Tibial nerve (tissue), 4 donors: ENCODE results near the gene RND2. TPM values are rescaled to one million over a fixed set of nuclear protein-coding genes. Genes with fewer than 3 reads are reported as not detected.

Experiments
- DNase-seq, 2 donors: peaks; one replicate each; pipeline ENCODE4 v3.0.0-alpha.2; 2019; ENCODE audit warnings: low spot score in 2 of 2
- H3K27ac ChIP-seq, 4 donors: fragments of 200-600 bp; sonication (generic) in 3 of 4; one replicate each; pipeline ENCODE4 v1.5.1; 2017 to 2019; ENCODE audit warnings: mild to moderate bottlenecking in 1 of 4
- H3K27me3 ChIP-seq, 2 donors: fragments of 200-600 bp; sonication (generic) in 1 of 2; one replicate each; pipeline versions ENCODE4 v1.5.1 to v1.6.0; 2017 to 2019
- H3K36me3 ChIP-seq, 3 donors: fragments of 200-600 bp; sonication (generic); one replicate each; pipeline ENCODE4 v1.5.1; 2018 to 2019
- H3K4me1 ChIP-seq, 4 donors: fragments of 200-600 bp; sonication (generic) in 3 of 4; one replicate each; pipeline ENCODE4 v1.5.1; 2017 to 2019
- H3K4me3 ChIP-seq, 4 donors: fragments of 200-600 bp; sonication (generic) in 3 of 4; one replicate each; pipeline ENCODE4 v1.5.1; 2017 to 2019; ENCODE audit warnings: mild to moderate bottlenecking in 1 of 4, moderate library complexity in 1 of 4
- H3K9me3 ChIP-seq, 4 donors: fragments of 200-600 bp; sonication (generic) in 3 of 4; one replicate each; pipeline ENCODE4 v1.5.1; 2017 to 2019
- CTCF ChIP-seq, 5 experiments: fragments of 200-600 bp in 3 of 5; fragments of 450-650 bp in 2 of 5; sonication (generic) in 3 of 5; IDR thresholded peaks; one replicate each; pipeline ENCODE4 v1.5.1; 2016 to 2019; ENCODE audit warnings: antibody characterized with exemption in 5 of 5, mild to moderate bottlenecking in 3 of 5, moderate library complexity in 2 of 5
- EP300 ChIP-seq, 2 donors: sonication (generic); formaldehyde crosslinking; IDR thresholded peaks; one replicate each; pipeline ENCODE4 v1.6.1; 2017; ENCODE audit warnings: antibody characterized with exemption in 2 of 2, mild to moderate bottlenecking in 1 of 2
- POLR2A ChIP-seq, 2 donors: fragments of 450-650 bp; IDR thresholded peaks; one replicate each; pipeline ENCODE4 v1.6.1; 2017; ENCODE audit warnings: antibody characterized with exemption in 2 of 2, mild to moderate bottlenecking in 2 of 2, moderate library complexity in 2 of 2
- WGBS, 2 donors: methylation state at CpG; one replicate each; pipeline ENCODE4 v1.1.5; 2018; 5-methylcytosine and 5-hydroxymethylcytosine counted together
- total RNA-seq, 4 donors: library from RNA; depleted of rRNA; stranded (reverse); fragments of >200 nt; gene quantifications; one replicate each; pipeline ENCODE4 v1.1.0, GENCODE V29; 2016

RND2 gene
- total RNA-seq, 4 donors from 2014 or later = 0.59 to 2.6 (median 1.9) TPM

GRCh38 chr17:42980766-42981397, 44.1 kb upstream of the RND2 start:
- Histone ChIP-seq H3K4me1 (peaks cover 0 to 25% (median 17%) of the 10 kb centered on the region in 4 donors), H3K9me3 (no peaks in the 10 kb centered on the region), H3K27me3 (no peaks in the 10 kb centered on the region), H3K36me3 (peaks cover 0 to 6% (median 0%) of the 10 kb centered on the region in 3 donors), H3K27ac (peak overlapping the region; percentile 2 to 86 (median 79)), H3K4me3 (peak overlapping the region; percentile 58 to 92 (median 82))
- no peak for DNase-seq
- 0 to 1% methylated on average over 15 to 36 of the region's 67 CpGs for WGBS, 2 donors
- peak in 1 of 5 experiments; percentile 17 for TF ChIP-seq CTCF (IDR thresholded peaks at IDR 0.05)
- no peak for TF ChIP-seq POLR2A (IDR thresholded peaks at IDR 0.05)

- H3K27me3 ChIP-seq = no peaks in the 10 kb centered on the region
- H3K4me1 ChIP-seq = peaks cover 0 to 28% (median 17%) of the 10 kb centered on the region in 4 donors
- no peak overlapping the region for H3K27ac ChIP-seq
- TF ChIP-seq EP300 (IDR thresholded peaks at IDR 0.05) = no peak
- TF ChIP-seq CTCF (IDR thresholded peaks at IDR 0.05) = no peak
- no peak for TF ChIP-seq POLR2A (IDR thresholded peaks at IDR 0.05)
- DNase-seq = no peak
- H3K9me3 ChIP-seq = no peaks in the 10 kb centered on the region
- H3K36me3 ChIP-seq = peaks cover 0 to 15% (median 2%) of the 10 kb centered on the region in 3 donors
- no peak overlapping the region for H3K4me3 ChIP-seq
Observed at GRCh38 chr17:42982266-42982665, 42.8 kb upstream of the RND2 start.

GRCh38 chr17:42985225-42985624, 39.8 kb upstream of the RND2 start:
- Histone ChIP-seq H3K9me3 (no peaks in the 10 kb centered on the region), H3K4me1 (peaks cover 0 to 19% (median 14%) of the 10 kb centered on the region in 4 donors), H3K27ac (peak overlapping the region in 1 of 4 donors; percentile 24), H3K27me3 (no peaks in the 10 kb centered on the region), H3K4me3 (no peak overlapping the region), H3K36me3 (peaks cover 5 to 44% (median 20%) of the 10 kb centered on the region in 3 donors)
- TF ChIP-seq POLR2A (IDR thresholded peaks at IDR 0.05) (no peak), EP300 (IDR thresholded peaks at IDR 0.05) (no peak), CTCF (IDR thresholded peaks at IDR 0.05) (no peak)
- WGBS, 2 donors = 0 to 53% methylated on average over 1 of the region's 1 CpG
- DNase-seq = no peak

- WGBS, 2 donors = 96% methylated on average over 5 of the region's 5 CpGs
- Histone ChIP-seq H3K4me1 (peaks cover 0 to 3% (median 0%) of the 10 kb centered on the region in 4 donors), H3K36me3 (peaks cover 7 to 81% (median 33%) of the 10 kb centered on the region in 3 donors), H3K9me3 (no peaks in the 10 kb centered on the region), H3K27me3 (no peaks in the 10 kb centered on the region), H3K4me3 (no peak overlapping the region), H3K27ac (no peak overlapping the region)
- TF ChIP-seq POLR2A (IDR thresholded peaks at IDR 0.05) = no peak
- TF ChIP-seq EP300 (IDR thresholded peaks at IDR 0.05) = no peak
- no peak for TF ChIP-seq CTCF (IDR thresholded peaks at IDR 0.05)
- no peak for DNase-seq
Observed at GRCh38 chr17:42989141-42989540, 35.9 kb upstream of the RND2 start.

- WGBS, 2 donors = 85 to 88% methylated on average over 6 of the region's 6 CpGs
- Histone ChIP-seq H3K9me3 (no peaks in the 10 kb centered on the region), H3K27me3 (no peaks in the 10 kb centered on the region), H3K4me3 (no peak overlapping the region), H3K36me3 (peaks cover 7 to 84% (median 33%) of the 10 kb centered on the region in 3 donors), H3K4me1 (peaks cover 0 to 3% (median 0%) of the 10 kb centered on the region in 4 donors), H3K27ac (no peak overlapping the region)
- TF ChIP-seq EP300 (IDR thresholded peaks at IDR 0.05) (no peak), POLR2A (IDR thresholded peaks at IDR 0.05) (no peak), CTCF (IDR thresholded peaks at IDR 0.05) (no peak)
- DNase-seq = no peak
Observed at GRCh38 chr17:42989726-42990652, 35.0 kb upstream of the RND2 start.
